DMS 273 (cell line): ENCODE results near the gene YJU2.
"Not testable (repeated sequence)": the region's sequence is repeated elsewhere in the genome, so short reads cannot be mapped to it uniquely, and the experiment has no call there.

Experiments
- DNase-seq: peaks from one replicate; lab custom pipeline; 2025; ENCODE audit not compliant: unreplicated experiment; lab: John Stamatoyannopoulos, UW

Gene YJU2

GRCh38 chr19:4267101-4267900 lies 20.4 kb downstream of the YJU2 start:
- DNase-seq: peak; percentile 84

GRCh38 chr19:4267901-4268815 lies 21.3 kb downstream of the YJU2 start:
- no peak for DNase-seq

GRCh38 chr19:4268816-4269430 lies 22.0 kb downstream of the YJU2 start:
- no peak for DNase-seq

GRCh38 chr19:4272894-4273293 lies 26.0 kb downstream of the YJU2 start:
- no peak for DNase-seq

- not testable (repeated sequence) for DNase-seq
Observed at GRCh38 chr19:4274321-4274686, 27.4 kb downstream of the YJU2 start.

- DNase-seq: no peak
Observed at GRCh38 chr19:4277191-4277696, 30.4 kb downstream of the YJU2 start.

- no peak for DNase-seq
Observed at GRCh38 chr19:4278010-4278409, 31.1 kb downstream of the YJU2 start.

GRCh38 chr19:4278419-4279266 lies 31.8 kb downstream of the YJU2 start, which contains the start of gene SHD:
SHD (plus strand) TSS chr19:4279266; CDS start chr19:4280064, 798 bp downstream.
- peak; percentile 68 for DNase-seq

GRCh38 chr19:4279267-4279529 lies 32.3 kb downstream of the YJU2 start:
- DNase-seq: peak; percentile 49

- DNase-seq: no peak
Observed at GRCh38 chr19:4279530-4280422, 32.9 kb downstream of the YJU2 start.

GRCh38 chr19:4284176-4284958 lies 37.5 kb downstream of the YJU2 start:
- peak; percentile 69 for DNase-seq

GRCh38 chr19:4284974-4285373 lies 38.1 kb downstream of the YJU2 start:
- no peak for DNase-seq

GRCh38 chr19:4286141-4286540 lies 39.3 kb downstream of the YJU2 start:
- DNase-seq: not testable (repeated sequence)

GRCh38 chr19:4288091-4288777 lies 41.4 kb downstream of the YJU2 start:
- no peak for DNase-seq

- DNase-seq: no peak
Observed at GRCh38 chr19:4291184-4291732, 44.4 kb downstream of the YJU2 start.

- no peak for DNase-seq
Observed at GRCh38 chr19:4292515-4292914, 45.6 kb downstream of the YJU2 start.

GRCh38 chr19:4294389-4294788 lies 47.5 kb downstream of the YJU2 start:
- DNase-seq: no peak
